ENCODE data around the gene RYR2.

Gene RYR2

DNA sequence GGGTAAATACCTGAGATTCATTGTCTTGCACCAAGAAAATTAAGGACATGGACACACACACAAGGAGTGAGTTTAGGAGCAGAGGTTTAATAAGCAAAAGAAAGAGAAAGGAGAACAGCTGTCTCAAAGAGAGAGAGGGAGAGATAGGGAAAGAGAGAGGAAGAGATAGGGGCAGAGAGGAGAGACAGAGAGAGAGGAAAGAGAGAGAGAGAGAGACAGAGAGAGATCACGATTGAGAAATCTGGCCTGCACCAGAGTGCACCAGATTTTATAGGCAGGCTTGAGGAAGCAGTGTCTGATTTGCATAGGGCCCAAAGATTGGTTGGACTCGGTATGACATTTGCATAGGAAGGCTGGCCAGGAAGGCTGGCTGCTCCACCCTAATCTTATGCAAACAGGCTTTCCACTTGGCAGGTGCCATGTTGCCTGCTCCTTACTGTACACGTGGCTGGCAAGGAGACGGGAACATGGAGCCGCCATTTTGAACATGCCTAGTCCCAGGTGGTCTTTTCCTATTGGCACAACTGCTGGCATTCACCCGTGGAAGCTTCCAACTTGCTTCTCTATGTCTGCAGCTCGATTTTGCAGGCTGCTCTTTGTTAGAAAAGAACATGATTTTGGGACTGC is 428.8 kb downstream of the RYR2 start:
- no peak for DNase-seq (ENCODE audit: low read depth)

DNA sequence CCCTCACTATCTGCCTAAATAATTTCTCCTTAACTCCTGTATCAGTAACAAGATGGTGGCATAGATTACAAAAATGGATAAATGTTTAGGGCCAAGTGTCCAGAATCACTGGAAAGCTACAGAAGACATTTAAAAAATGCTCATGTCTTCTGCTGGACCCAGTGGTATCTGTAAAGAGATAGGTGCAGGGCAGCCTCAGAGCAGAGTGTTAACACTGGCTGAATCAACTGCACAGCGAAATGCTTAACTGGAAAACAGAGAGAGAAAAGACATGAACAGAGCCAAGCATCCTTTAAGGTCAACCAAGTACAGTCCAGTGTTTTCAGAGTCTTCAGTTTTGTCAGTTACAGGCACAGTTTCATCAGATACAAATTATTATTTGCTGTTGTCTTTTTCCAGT is 429.4 kb downstream of the RYR2 start:
- DNase-seq (ENCODE audit: low read depth), result no peak

DNA sequence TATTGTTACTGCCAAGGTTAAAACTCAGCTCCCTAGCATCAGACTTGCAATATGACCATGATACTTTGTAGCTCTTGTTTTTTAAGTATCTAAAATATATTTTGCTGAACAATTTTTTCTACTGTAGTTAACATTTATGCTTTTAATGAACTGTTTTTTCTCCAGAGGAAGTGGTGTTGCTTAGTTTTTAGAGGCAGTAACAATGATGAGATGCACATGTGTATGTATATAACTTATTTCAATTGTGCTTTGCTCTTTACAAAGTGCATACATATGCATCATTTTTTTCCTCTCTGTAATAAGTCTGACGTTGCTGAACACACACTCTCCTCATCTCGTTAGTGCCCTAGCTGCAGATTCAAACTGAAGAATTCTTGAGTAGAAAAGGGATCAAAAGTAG is 430.0 kb downstream of the RYR2 start:
- no peak for DNase-seq (ENCODE audit: low read depth)

DNA sequence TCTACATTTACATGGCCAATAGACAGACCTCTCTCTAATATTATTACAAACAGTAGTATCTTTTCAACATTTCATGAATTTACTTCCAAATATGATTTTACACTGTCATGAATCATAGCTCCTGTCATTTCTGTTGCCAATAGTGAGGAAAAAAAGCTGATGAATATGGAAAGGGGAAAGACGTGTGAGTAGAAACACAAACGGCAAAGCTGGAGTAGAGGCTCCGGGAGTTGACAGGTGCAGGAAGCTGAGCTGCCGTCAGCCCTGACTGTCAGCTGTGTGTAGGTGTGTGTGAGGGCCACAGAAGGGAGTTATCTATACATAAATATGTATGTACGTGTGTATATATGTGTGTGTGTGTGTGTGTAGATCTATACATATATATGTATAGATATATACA is 431.9 kb downstream of the RYR2 start:
- no peak for DNase-seq (ENCODE audit: low read depth)

DNA sequence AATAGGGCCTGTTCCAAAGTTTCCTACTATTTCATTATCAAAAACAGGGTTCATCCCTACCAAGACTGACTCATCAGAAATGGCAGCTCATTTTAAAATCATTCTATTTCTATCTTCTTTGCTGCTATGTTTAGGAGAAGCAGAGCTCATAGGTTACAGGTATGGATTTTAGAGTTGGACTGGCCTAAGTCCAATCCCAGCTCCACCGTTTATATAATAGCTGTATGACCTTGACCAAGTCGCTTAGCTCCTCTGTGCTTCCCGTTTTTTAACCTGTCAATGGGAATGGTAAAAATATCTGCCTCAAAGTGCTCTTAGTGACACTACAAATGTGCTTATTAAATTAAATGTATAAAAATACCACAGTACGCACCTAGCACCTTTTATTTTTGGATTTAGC is 436.1 kb downstream of the RYR2 start:
- DNase-seq (ENCODE audit: low read depth), result no peak

DNA sequence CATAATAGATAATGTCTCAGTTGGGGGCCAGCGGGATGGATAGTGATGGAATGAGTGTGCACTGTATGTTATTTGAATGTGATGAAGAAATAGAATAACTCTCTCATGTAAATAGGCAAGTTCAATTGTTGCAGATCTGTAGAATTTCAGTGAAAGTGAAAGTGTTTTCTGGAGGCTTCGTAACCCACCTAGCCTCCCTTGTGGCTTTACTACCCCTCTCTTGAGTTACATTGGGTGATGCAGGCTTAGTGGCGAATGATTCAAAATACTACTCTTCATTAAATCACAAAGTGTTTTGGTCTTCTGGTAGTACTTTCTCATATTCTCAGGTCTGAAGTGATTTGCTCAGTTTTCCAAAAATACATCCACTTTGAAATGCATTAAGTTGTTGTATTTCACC is 436.9 kb downstream of the RYR2 start:
- no peak for DNase-seq (ENCODE audit: low read depth)

DNA sequence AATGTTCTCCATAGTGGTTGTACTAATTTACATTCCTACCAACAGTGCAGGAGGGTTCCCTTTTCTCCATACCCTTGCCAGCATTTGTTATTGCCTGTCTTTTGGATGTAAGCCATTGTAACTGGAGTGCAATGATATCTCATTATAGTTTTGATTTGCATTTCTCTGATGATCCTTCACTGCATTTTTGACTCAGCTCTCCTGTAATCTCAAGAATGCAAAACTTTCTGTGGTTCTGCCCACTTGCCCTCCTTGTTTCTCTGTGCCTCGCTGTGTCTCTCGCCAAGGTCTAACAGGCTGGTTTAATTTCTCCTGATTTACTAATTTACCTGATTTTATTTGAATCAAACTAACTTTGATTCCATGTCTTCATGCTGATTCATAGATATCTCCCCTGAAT is 440.8 kb downstream of the RYR2 start:
- DNase-seq (ENCODE audit: low read depth), result no peak

DNA sequence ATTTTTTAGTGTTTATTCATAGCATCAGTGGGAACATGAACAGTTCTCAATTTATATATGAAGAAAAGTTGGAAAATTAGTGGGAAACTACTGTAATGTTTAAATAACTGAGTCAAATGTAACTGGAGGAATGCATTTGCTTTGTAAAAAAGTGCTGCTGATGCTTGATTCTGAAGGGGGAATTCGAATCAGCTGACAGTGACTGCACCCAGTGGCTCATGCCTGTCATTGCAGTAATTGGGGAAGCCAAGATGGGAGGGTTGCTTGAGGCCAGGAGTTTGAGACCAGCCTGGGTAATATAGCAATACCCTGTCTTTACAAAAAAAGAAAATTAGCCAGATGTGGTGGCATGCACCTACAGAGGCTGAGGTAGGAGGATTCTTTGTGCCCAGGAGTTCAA is 450.4 kb downstream of the RYR2 start:
- DNase-seq (ENCODE audit: low read depth), result no peak

DNA sequence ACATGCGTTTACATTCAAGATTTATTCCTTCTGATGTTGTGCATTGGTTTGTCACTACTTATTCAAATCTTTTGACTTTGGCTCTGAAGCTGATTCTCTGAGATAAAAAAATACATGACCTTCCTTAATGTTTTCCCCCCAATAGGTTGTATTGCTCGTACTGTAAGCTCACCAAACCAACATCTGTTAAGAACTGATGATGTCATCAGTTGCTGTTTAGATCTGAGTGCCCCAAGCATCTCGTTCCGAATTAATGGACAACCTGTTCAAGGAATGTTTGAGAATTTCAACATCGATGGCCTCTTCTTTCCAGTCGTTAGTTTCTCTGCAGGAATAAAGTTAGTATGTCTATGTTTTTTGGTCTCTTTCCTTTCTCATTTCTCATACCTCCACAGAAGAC is 458.6 kb downstream of the RYR2 start:
- DNase-seq (ENCODE audit: low read depth), result no peak

DNA sequence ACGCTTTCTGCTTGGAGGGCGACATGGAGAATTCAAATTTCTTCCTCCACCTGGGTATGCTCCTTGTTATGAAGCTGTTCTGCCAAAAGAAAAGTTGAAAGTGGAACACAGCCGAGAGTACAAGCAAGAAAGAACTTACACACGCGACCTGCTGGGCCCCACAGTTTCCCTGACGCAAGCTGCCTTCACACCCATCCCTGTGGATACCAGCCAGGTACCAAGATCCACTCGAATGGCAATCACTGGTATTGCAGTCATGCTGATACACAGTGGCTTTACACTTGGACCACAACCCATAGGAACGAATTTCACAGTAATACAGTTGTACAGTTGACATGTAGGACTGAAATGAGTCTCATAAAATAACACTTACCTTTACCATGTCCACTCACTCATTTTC is 461.3 kb downstream of the RYR2 start:
- DNase-seq (ENCODE audit: low read depth), result no peak

DNA sequence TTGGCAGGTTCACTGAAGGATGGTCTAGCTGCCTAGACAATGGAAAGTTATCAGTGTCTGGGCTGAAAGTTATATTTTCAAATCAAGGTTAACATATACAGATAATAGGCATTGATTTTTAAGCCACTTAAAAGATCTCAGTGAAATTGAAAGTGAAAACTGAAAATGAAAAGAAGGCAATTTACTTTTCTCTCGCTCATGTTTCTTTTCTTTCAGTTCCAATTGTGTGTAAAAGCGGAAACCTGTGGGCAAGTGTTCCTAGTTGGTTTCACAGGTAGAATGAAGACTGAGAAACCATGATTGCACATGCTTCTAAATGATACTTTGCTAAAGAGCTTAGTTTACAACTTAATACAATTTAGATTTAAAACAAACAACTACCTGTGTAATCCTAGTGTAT is 465.0 kb downstream of the RYR2 start:
- no peak for DNase-seq (ENCODE audit: low read depth)

DNA sequence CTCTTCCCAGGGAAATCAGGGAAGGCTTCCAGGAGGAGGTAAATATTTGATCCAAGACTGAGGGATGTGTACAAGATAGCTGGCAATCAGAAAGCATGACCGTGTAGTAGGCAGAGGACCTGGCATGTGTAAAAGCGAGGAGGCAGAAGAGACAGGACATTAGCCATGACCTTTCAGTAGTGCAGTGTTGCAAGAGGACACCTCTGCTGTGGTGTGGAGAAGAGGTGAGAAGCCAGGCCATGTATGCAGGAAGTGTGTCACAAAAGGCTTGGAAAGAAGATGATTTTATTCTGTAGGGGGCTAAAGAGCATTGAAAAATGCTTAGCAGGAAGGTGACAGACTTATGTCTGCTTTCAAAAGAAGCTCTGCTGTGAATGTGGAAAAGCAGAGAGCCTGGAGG is 467.8 kb downstream of the RYR2 start:
- DNase-seq (ENCODE audit: low read depth), result no peak

DNA sequence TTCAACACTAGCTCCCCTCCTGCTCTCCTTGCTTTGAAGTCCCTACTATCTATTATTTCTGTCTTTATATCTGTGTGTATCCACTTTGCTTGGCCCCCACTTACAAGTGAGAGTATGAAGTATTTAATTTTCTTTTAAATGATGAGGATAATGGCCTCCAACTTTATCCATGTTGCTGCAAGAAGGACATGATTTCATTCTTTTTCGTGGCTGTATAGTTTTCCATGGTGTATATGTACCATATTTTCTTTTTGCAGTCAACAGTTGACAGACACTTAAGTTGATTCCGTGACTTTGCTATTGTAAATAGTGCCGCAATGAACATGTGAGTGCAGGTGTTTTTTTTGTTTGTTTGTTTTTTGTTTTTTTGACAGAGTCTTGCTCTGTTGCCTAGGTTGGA is 483.1 kb downstream of the RYR2 start:
- DNase-seq (ENCODE audit: low read depth), result no peak

DNA sequence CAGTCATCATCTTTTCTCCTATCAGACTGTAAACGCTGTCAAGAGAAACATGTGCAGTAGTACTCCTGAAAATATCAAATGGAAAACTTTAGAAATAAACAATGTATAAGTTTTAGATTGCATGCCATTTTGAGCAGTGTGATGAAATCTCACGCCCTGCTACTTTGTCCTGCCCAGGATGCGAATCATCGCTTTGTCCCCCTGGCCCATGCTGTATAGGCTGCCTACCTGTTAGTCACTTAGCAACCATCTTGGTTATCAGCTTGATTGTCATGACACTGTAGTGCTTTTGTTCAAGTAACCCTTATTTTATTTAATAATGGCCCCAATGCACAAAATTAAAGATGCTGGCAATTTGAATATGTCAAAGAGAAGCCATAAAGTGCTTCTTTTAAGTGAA is 485.8 kb downstream of the RYR2 start:
- no peak for DNase-seq (ENCODE audit: low read depth)

DNA sequence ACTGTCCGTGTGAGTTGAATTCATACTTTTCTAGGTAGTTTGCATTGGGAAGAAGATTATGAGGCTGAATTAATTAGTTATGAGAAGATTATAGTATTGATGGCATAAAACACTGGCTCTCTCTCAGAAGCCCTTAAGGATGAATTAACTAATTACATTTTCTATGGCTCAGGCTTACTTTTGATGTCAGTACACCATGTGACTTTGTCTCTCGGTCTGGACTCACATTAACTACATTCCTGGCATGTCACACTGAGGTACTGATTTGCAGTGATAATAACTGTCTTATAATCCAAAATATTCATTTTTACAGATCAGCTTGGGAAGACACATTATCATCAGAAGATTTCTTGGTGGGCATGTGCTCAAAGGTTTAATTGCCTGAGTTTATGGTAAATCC is 486.6 kb downstream of the RYR2 start:
- no peak for DNase-seq (ENCODE audit: low read depth)

DNA sequence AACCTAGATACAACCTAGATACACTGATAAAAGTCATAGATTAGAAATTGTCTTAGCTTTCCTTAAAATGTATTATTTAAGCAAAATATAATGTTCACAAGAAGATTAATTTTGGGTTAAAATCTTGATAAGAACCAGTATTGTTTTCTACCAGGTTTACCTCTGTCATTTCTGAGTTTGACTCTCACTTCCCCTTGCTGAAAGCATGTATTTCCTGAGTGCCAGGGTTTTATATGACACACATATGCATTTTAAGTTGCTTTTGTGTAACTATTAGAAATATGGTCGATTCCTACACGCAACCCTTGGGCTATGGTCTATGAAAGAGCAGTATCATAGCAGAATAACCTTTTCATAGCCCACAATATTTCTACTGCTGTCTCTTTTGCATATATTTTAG is 497.1 kb downstream of the RYR2 start:
- DNase-seq (ENCODE audit: low read depth), result no peak

DNA sequence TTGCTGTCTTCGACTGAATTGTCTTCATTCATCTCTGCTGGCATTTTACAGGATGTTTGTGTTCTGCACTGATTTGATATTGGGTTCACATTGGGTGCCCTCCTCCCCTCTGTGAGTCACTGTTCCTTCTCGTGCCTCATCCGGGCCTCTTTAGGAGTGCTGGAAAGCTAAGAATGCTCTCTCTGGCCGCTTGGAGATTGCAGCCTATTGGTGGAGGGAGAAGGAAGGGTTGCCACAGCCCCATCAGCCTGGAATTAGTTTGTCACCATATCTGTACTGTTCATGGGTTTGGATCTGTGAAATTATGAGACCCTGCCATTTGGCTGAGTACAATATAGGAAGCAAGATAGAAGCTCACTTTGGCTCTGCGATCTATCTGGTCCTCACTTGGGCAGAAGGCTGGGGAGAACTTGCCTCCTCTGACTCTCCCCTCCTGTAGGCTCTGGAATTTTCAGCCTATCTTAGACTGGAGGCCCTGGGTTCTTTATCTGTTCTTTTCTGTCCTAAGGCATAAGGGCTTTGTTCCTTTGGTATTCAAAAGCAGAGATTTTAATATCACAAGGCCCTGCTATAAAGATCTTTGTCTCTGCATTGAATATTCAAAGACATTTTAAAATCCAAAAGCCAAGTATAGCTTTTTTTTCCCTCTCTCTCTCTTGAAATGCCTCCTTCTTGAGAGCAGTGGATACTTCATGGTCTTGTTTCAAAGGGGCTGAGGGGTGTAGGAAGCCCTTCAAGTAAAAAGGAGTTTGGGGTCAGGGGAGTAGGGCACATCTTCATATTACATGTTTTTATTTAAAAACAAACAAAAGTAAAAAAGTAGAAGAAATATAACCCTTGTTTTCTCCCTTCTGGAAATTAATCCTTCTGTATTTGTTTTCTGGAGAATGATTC is 500.8 kb downstream of the RYR2 start:
- no peak for DNase-seq (ENCODE audit: low read depth)

DNA sequence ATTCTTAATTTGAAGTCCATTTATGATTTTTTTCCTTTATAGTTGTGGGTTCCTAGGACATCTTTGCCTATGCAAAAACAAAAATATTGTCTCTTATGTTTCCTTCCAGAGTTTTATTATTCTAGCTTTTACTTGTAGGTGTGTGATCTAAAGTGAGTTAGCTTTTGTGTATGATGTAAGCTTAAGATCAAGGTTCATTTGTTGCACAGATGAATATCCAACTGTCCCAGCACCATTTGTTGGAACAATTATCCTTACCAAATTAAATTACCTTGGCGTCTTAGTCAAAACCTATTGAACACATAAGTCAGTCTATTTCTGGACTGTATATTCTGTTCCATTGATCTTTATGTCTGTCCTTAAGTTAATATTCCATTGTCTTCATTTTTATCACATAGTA is 511.1 kb downstream of the RYR2 start:
- no peak for DNase-seq (ENCODE audit: low read depth)

DNA sequence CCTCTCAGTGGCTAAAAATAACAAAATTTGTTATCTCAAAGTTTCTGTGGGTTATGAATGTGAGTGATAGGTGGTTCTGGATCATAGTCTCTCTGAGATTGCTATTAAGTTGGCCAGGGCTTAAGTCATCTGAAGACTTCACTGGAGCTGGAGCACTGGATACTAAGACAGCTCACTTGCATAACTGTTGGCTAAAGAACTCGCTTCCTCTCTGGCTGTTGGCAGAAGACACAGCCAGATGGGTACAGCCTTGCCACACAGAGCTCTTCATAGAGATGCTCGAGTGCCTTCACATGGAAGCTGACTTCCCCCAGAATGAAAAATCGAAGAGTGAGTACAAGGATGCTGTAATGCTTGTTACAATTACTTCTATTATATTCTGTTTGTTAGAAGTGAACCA is 514.9 kb downstream of the RYR2 start:
- DNase-seq (ENCODE audit: low read depth), result no peak

DNA sequence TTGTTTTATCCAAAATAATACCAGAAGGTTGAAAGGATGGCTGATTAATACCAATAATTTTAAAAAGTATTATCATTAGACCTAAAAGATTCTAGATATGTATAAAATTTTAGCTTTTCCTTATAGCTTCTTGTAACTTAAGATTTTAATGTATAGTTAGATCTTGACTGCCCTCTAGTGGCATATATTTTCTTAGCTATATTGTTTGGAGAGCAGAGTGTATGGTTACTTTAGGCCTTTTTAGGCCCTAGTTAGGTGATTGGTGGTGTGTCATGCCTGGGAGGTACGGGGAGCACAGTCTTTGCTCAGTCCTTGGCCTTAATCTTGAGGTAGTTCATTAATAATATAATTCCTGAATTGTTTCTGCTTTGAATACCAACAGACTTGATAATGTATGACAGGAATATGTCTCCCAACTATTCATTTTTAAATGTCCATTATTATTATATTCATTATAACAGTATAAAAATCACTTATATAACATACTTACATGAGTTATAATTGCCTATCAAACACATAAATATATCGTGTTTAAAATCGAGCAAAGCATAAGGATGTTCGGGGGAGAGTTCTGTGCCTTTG is 520.3 kb downstream of the RYR2 start:
- no peak for DNase-seq (ENCODE audit: low read depth)

DNA sequence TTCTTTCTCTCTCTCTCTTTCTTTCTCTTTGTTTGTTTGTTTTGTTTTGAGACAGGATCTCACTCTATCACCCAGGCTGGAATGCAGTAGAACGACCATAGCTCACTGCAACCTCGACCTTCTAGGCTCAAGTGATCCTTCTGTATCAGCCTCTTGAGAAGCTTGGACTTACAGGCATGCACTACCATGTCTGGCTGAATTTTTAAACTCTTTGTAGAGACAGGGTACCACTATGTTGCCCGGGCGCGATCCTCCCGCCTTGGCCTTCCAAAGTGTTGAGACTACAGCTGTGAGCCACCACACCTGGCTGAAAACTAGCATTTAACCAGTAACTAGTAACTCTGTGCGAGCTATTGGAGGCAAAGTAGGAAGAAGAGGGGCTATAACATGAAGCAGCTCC is 523.3 kb downstream of the RYR2 start:
- DNase-seq (ENCODE audit: low read depth), result no peak

DNA sequence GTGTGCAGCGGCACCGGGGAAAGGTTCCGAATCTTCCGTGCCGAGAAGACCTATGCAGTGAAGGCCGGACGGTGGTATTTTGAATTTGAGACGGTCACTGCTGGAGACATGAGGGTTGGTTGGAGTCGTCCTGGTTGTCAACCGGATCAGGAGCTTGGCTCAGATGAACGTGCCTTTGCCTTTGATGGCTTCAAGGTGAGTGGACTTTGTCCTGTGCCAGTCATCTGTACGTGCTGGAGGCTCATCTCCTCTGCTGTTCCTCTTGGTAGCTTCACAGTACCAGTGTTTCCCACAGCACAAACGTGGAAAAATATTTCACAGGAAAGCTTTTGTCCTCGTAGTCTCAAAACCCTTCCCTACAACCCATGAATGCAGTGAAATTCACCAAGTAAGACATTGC is 524.6 kb downstream of the RYR2 start:
- DNase-seq (ENCODE audit: low read depth), result no peak

DNA sequence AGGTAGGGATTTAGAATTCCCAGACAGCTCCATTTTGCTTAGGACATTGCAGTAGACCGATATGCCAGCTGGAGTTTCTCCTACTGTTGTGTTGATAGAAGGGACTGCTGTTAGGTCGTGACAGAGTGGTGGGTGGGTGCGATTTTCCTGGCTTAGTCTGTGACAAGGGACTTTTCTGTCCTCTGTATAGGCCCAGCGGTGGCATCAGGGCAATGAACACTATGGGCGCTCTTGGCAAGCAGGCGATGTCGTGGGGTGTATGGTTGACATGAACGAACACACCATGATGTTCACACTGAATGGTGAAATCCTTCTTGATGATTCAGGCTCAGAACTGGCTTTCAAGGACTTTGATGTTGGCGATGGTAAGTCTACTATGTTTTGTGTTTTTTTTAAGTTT is 527.0 kb downstream of the RYR2 start:
- DNase-seq (ENCODE audit: low read depth), result no peak

DNA sequence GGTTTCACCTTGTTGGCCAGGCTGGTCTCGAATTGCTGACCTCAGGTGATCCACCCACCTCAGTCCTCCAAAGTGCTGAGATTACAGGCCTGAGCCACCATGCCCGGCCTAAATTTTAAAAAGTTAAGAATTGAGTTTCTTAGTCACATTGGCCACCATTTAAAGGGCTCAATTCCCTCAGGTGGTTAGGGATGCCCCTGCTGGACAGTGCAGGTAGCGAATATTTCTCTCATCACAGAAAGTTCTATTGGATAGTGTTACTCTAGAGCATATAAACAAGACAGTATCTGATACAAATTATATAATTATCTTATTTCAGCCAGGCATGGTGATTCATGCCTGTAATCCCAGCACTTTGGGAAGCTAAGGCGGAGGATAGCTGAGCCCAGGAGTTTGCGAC is 528.5 kb downstream of the RYR2 start:
- DNase-seq (ENCODE audit: low read depth), result no peak
